HG02973 (cell line): ENCODE data around the gene EIF4EBP2.

ENCODE experiments used
- ATAC-seq: cut with Tn5 transposase; IDR thresholded peaks from one replicate; pipeline ENCODE4 v1.9.1; 2021; ENCODE audit warnings: moderate library complexity; ENCODE audit not compliant: unreplicated experiment

Gene EIF4EBP2

DNA sequence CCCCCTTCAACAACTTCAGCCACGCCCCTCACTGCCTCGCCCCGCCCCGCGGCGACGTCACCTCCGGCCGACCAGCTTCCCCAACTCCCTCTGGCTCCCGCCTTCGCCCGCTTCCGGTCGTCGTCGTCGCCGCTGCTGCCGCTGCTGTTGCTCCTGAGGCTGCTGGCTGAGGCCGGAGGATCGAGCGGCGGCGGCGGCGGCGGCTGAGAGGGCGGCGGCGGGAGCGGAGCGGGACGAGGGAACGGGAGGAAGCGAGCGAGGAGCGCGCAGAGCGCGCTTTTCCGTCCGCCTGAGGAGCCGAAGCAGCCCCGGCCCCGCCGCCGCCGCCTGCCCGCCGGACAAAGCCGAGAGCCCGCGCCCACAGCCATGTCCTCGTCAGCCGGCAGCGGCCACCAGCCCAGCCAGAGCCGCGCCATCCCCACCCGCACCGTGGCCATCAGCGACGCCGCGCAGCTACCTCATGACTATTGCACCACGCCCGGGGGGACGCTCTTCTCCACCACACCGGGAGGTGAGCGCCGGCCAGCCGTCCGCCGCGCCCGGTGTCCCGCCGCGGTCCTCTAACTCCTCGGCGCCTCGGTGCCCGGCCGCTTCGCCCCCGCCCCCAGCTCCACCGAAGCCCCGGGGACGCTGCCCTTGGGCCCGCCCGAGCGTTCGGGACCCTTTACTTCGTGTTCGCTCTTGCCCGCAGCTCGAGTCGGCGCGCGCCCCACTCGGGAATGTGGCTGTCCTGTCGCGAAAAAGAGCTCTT is at the start of gene EIF4EBP2:
Gene EIF4EBP2 (plus strand): TSS at position 110 of the 751 bp plus-strand sequence. CDS start 257 bp downstream, at position 367.
- peak; percentile 85 for ATAC-seq

DNA sequence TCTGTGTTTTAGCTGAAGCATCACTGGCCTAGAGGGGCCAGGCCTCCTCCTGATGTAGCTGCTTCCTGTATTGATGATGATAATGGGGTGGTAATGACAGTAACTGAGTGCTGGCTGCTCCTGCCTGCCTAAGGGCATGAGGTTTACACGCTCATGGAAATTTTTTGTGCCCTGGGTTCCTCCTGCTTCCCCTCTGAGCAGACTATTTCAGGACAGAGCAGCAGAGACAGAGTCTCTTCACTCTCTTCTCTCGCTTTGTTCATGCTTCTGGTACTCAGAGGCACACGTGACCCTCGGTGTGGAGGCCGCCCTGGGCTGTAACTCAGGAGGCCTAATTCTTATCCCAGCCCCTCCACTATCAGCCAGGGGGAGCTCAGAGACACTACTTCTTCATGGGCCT is 49.4 kb upstream of the EIF4EBP2 start:
- peak; percentile 21 for ATAC-seq

- peak; percentile 60 for ATAC-seq
Measured at GRCh38 chr10:70355051-70356021, 48.6 kb upstream of the EIF4EBP2 start.

DNA sequence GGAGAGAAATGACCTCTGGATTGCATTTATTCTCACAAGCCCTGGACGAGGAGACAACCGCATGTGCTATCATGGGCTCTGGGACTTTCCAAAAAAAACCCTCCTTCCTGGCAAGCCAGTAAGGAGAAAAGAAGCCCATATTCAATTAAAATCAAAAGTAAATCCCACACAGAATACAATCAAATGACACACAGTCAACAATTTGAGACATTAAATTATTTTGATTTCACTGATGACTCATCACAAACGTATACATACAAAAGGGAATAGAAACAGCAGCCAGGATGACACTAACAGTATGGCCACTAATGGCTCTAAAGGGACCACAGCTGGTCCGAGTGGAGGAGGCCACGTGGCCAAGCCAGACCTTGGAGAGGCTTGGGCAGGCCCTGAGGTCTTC is 46.4 kb upstream of the EIF4EBP2 start:
- no peak for ATAC-seq

DNA sequence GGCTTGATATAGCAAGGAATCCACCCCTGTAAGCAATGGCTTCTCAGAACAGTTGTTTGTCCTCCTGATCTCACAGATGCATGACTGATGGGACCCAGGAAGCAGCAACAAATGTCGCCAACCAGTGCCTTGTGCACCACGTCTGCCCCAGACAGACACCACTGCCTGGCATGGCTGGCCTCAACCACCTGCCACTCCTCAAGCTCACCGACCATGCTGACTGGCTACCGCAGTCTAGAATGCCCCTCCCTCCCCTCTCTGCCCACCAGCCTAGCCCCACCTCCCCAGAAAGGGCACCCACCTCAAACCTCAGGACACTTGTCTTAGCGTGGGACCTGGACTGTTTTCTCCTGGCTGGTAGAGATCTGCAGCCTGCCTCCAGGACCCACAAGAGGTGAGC is 45.5 kb upstream of the EIF4EBP2 start:
- ATAC-seq = no peak

DNA sequence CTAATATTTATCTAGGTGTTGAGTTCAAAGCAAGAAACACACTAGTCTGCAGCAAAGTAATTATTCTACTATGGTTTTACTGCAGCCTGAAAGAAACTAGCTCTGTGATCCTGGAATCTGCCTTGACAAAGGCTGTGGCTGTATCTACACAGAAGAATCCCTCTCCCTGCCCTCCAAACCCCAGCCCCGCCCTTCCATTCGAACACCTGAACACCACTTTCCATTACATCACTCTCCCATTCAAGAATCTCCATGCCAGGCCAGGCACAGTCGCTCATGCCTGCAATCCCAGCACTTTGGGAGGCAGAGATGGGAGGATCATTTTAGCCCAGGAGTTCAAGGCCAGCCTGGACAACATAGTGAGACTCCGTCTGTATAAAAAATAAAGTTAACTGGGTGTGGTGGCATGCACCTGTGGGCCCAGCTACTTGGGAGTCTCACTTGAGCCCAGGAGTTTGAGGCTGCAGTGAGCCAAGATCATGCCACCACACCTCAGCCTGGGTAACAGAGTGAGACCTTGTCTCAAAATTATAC is 44.9 kb upstream of the EIF4EBP2 start:
- ATAC-seq = no peak

- no peak for ATAC-seq
Measured at GRCh38 chr10:70360215-70360614, 43.7 kb upstream of the EIF4EBP2 start.

- ATAC-seq = no peak
Measured at GRCh38 chr10:70362328-70362727, 41.6 kb upstream of the EIF4EBP2 start.

DNA sequence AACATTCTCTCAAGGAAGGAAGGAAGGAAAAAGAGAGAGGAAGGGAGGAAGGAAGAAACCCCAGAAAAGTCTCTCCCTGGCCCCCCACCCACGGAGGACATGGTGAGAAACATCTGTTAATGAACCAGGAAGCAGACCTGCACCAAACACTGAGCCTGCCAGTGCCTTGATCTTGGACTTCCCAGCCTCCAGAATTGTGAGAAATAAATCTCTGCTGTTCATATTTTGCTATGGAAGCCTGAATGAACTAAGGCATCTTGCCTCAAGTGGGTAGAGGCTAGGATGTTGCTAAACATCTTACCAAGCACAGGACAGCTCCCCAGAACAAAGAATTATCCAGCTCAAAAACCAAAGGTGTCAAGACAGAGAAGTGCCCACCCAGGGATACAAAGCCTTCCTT is 40.7 kb upstream of the EIF4EBP2 start:
- no peak for ATAC-seq

- peak; percentile 85 for ATAC-seq
Measured at GRCh38 chr10:70363971-70364771, 39.8 kb upstream of the EIF4EBP2 start.

GRCh38 chr10:70364772-70365091 is 39.2 kb upstream of the EIF4EBP2 start:
- no peak for ATAC-seq

GRCh38 chr10:70367195-70367796 is 36.6 kb upstream of the EIF4EBP2 start:
- no peak for ATAC-seq

GRCh38 chr10:70368774-70369482 is 35.0 kb upstream of the EIF4EBP2 start:
- no peak for ATAC-seq

DNA sequence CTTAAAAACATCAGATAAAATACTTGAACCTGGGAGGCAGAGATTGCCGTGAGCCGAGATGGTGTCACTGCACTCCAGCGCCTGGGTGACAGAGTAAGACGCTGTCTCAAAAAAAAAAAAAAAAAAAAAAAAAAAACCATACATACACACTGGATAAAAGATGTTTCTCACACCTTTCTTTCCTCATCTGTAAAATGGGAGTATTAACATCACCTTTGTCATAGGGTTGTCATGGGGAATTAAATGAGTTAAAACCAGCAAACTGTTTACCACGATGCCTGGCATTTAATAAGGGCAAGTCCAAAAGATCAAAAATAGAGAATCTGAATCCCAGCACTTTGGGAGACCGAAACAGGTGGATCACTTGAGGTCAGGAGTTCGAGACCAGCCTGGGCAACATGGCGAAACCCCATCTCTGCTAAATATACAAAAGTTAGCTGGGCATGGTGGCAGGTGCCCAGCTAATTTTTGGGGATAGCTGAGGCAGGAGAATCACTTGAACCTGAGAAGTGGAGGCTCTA is 34.4 kb upstream of the EIF4EBP2 start:
- no peak for ATAC-seq

DNA sequence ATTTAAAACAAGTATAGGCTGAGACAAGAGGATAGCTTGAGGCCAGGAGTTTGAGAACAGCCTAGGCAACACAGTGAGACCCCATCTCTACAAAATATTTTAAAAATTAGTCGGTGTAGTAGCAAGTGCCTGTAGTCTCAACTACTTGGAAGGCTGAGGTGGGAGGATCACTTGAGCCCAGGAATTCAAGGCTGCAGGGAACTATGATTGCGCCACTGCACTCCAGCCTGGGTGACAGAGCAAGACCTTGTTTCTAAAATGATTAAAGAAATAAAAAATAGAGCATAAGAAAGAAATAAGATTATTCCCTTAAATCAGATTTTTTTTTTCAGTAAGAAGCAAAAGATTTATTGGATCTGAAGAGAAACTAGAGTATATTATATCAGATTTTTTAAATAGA is 33.2 kb upstream of the EIF4EBP2 start:
- no peak for ATAC-seq

DNA sequence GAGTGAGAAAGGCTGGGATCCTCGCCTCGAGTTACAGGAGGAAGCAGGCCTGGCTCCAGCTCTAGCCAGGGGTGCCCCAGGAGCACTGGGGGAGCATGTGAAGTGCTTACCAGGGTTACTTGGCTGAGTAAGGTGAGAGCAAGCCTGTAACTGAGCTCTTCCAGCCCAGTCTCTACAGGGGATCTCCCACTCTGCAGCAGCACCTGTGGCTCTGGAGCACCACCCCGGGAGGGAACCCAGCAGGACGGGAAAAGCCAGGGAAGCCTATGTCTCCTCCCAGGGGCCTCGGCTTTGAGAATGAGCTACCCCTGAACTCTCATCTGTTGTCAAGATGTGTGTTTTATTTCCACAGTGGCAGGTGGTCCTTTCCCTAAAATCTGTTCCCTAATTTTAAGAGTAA is 32.1 kb upstream of the EIF4EBP2 start:
- ATAC-seq = no peak

DNA sequence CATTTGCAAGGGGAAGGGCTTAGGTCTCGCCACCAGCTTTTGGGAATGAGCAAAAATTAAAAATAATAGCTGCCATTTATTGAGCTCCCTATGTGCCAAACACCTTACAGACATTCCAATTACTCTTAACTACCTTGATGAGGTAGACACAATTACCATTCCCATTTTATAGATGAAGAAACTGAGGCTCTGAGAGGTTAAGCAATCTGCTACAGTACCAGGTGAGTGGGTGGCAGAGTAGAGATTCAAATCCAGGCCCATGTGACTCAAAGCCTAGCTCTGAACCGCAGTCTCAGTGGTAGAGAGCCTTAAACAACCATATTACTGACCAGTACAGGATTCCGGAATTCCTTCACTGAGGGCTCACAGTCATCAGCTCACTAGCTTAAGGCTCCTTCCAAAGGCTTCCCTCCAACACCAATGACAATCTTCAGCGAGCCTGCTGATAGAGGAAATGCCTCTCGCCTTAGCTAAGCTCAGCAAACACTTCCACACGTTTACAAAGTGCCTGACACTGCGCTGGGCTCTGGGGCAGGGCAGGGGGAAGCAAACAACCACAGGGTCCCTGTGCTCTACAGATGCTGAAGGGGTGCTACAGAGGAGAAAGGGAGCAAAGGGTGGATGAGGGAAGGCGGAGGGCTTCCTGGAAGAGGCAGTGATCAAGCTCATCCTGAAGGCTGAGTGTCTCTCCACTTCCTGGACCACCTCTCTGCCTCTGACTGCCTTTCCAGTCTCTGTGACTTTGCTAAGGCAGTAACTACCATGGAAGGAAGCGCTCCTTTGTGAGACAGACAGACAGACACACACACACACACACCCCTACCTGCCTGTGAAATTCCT is 28.9 kb upstream of the EIF4EBP2 start:
- ATAC-seq = no peak

GRCh38 chr10:70376436-70377378 is 27.2 kb upstream of the EIF4EBP2 start:
- no peak for ATAC-seq
